Left ventricle myocardium inferior (tissue), 1 donor: ENCODE results near the gene CDK16. TPM values are rescaled to one million over a fixed set of nuclear protein-coding genes. Genes with fewer than 3 reads are reported as not detected.

Source experiments
- DNase-seq: peaks from one replicate; pipeline ENCODE4 v3.0.0-alpha.2; 2020
- H3K27ac ChIP-seq: fragments of 200-600 bp; replicated peaks from 2 replicates; pipeline ENCODE4 v1.8.0; 2021
- H3K27me3 ChIP-seq: fragments of 200-600 bp; 2 replicates; pipeline ENCODE4 v1.8.0; 2021; ENCODE audit warnings: low read depth
- H3K36me3 ChIP-seq: fragments of 200-600 bp; 2 replicates; pipeline ENCODE4 v1.8.0; 2021
- H3K4me1 ChIP-seq: fragments of 200-600 bp; 2 replicates; pipeline ENCODE4 v1.8.0; 2021
- H3K4me3 ChIP-seq: fragments of 200-600 bp; 2 replicates; pipeline ENCODE4 v1.8.0; 2021; ENCODE audit warnings: mild to moderate bottlenecking, moderate library complexity
- H3K9me3 ChIP-seq: fragments of 200-600 bp; replicated peaks from 2 replicates; pipeline ENCODE4 v1.8.0; 2021
- intact Hi-C: fragments of 100-400 bp; cut with micrococcal nuclease; formaldehyde crosslinking; loops from one replicate; pipeline ENCODE4 v1.11.0; 2022
- total RNA-seq: library from RNA; stranded (reverse); fragmentation: NEBNext Ultra II Directional; extraction: Animal tissue kit (Norgen Biotek cat#: 25700); gene quantifications from one replicate; pipeline ENCODE4 v1.2.1, GENCODE V29; 2021
- TF ChIP-seq, protein P1 (sequence below): fragments of 200-600 bp; IDR thresholded peaks from 2 replicates; pipeline ENCODE4 v1.8.0; 2021; ENCODE audit warnings: antibody characterized with exemption, mild to moderate bottlenecking, borderline replicate concordance
- donor health status: DM: no; HTN: yes; CAD: no; lungs with severe emphysema.

CDK16 gene
- total RNA-seq, 1 donor from 2014 or later, result 120 TPM

DNA sequence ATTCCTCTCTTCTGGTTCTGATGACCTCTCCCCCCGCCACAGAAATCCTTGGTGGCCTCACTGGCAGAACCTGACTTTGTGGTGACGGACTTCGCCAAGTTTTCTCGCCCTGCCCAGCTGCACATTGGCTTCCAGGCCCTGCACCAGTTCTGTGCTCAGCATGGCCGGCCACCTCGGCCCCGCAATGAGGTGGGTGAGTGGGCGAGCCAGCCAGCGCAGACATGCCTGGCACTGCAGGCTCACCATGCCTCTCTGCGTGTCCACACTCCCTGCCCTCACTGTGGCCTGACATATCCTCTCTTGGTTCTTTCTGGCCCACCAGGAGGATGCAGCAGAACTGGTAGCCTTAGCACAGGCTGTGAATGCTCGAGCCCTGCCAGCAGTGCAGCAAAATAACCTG is 16.2 kb upstream of the CDK16 start:
- H3K27ac ChIP-seq, result no peak overlapping the region
- TF ChIP-seq, protein P1, sequence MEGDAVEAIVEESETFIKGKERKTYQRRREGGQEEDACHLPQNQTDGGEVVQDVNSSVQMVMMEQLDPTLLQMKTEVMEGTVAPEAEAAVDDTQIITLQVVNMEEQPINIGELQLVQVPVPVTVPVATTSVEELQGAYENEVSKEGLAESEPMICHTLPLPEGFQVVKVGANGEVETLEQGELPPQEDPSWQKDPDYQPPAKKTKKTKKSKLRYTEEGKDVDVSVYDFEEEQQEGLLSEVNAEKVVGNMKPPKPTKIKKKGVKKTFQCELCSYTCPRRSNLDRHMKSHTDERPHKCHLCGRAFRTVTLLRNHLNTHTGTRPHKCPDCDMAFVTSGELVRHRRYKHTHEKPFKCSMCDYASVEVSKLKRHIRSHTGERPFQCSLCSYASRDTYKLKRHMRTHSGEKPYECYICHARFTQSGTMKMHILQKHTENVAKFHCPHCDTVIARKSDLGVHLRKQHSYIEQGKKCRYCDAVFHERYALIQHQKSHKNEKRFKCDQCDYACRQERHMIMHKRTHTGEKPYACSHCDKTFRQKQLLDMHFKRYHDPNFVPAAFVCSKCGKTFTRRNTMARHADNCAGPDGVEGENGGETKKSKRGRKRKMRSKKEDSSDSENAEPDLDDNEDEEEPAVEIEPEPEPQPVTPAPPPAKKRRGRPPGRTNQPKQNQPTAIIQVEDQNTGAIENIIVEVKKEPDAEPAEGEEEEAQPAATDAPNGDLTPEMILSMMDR, result no peak
- H3K36me3 ChIP-seq, result peaks cover 80% of the 10 kb centered on the region
- intact Hi-C loops, result no loop called here
- no peaks in the 10 kb centered on the region for H3K9me3 ChIP-seq
- DNase-seq, result no peak
- no peak overlapping the region for H3K4me3 ChIP-seq
- H3K27me3 ChIP-seq, result no peaks in the 10 kb centered on the region
- peaks cover 14% of the 10 kb centered on the region for H3K4me1 ChIP-seq

DNA sequence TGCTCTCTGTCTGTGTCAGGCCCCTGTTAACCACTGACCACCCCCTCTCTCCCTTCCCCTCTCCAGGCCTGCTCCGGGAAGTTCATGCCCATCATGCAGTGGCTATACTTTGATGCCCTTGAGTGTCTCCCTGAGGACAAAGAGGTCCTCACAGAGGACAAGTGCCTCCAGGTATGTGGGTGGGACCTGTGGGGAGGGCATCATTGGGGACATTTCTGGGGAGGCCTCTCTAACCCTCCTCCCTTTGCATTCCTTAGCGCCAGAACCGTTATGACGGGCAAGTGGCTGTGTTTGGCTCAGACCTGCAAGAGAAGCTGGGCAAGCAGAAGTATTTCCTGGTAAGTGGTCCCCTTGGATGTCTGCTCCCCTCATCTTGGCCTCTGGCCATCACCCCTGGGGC is 15.6 kb upstream of the CDK16 start:
- Histone ChIP-seq H3K4me1 (peaks cover 9% of the 10 kb centered on the region), H3K27me3 (no peaks in the 10 kb centered on the region), H3K9me3 (no peaks in the 10 kb centered on the region), H3K27ac (no peak overlapping the region), H3K4me3 (no peak overlapping the region), H3K36me3 (peaks cover 86% of the 10 kb centered on the region)
- TF ChIP-seq, protein P1, result no peak
- intact Hi-C loops, result no loop called here
- DNase-seq, result no peak

DNA sequence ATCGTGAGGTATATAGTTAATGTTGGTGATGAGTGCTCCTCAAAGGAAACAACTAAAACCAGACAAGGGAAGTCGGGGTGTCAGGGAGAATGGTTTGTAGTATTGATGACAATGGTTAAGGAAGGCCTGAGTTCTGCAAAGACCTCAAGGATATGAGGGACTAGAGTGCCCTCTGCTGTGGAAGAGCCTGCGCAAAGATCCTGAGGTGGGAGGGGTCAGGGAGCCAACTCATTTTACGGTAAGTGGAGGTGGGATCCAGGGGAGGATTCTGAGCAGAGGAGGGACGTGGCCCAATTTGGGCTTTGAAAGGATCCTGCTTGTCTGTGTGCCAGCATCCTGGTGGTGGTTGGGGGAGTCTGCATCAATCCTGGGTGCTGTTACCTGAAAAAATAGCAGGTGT is 13.5 kb upstream of the CDK16 start:
- Histone ChIP-seq H3K4me3 (no peak overlapping the region), H3K36me3 (peaks cover 80% of the 10 kb centered on the region), H3K4me1 (peaks cover 8% of the 10 kb centered on the region), H3K27ac (no peak overlapping the region), H3K27me3 (no peaks in the 10 kb centered on the region), H3K9me3 (no peaks in the 10 kb centered on the region)
- no peak for DNase-seq
- TF ChIP-seq, protein P1, result no peak
- intact Hi-C loops, result no loop called here

DNA sequence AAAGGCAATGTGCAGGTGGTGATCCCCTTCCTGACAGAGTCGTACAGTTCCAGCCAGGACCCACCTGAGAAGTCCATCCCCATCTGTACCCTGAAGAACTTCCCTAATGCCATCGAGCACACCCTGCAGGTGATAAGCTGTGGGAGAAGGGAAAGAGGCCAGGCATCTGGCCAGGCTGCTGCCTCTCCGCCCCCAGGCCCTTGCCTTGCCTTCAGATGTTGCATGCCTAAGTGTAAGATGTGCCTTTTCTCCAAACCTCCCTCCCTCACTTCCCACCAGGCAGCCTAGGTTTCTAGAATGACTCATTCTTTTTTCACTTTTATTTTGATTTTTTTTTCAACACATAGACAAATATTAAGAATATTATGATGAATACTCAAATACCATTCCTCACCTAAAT is 12.2 kb upstream of the CDK16 start:
- Histone ChIP-seq H3K27me3 (no peaks in the 10 kb centered on the region), H3K27ac (no peak overlapping the region), H3K4me1 (peaks cover 10% of the 10 kb centered on the region), H3K9me3 (no peaks in the 10 kb centered on the region), H3K36me3 (peaks cover 80% of the 10 kb centered on the region), H3K4me3 (no peak overlapping the region)
- intact Hi-C loops, result no loop called here
- no peak for DNase-seq
- TF ChIP-seq, protein P1, result no peak

DNA sequence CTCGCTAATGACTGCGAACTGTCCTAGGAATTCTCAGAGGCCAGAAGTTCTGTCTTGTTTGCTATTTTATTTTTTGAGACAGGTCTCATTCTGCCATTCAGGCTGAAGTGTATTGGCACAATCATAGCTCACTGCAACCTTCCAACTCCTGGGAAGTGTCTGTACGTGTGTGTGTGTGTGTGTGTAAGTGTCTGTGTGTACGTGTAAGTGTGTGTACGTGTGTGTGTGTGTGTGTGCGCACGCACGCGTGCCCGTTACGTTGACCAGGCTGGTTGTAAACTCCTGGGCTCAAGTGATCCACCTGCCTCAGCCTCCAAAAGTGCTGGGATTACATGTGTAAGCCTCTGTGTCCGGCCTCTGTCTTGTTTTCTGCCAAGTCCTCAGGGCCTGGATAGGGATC is 10.4 kb upstream of the CDK16 start:
- H3K36me3 ChIP-seq, result peaks cover 79% of the 10 kb centered on the region
- DNase-seq, result no peak
- no peak overlapping the region for H3K4me3 ChIP-seq
- intact Hi-C loops, result no loop called here
- H3K27ac ChIP-seq, result no peak overlapping the region
- H3K9me3 ChIP-seq, result no peaks in the 10 kb centered on the region
- TF ChIP-seq, protein P1, result no peak
- no peaks in the 10 kb centered on the region for H3K27me3 ChIP-seq
- peaks cover 10% of the 10 kb centered on the region for H3K4me1 ChIP-seq
